Epidermal melanocyte (primary cell): ENCODE data around the gene VEPH1.
"Not testable (repeated sequence)": the region's sequence is repeated elsewhere in the genome, so short reads cannot be mapped to it uniquely, and the experiment has no call there.

Source experiments
- DNase-seq: peaks from one replicate; pipeline ENCODE4 v3.0.0; 2011; ENCODE audit warnings: low spot score; ENCODE audit not compliant: insufficient read length

Gene VEPH1

GRCh38 chr3:157350651-157351050, 152.6 kb downstream of the VEPH1 start:
- not testable (repeated sequence) for DNase-seq

DNA sequence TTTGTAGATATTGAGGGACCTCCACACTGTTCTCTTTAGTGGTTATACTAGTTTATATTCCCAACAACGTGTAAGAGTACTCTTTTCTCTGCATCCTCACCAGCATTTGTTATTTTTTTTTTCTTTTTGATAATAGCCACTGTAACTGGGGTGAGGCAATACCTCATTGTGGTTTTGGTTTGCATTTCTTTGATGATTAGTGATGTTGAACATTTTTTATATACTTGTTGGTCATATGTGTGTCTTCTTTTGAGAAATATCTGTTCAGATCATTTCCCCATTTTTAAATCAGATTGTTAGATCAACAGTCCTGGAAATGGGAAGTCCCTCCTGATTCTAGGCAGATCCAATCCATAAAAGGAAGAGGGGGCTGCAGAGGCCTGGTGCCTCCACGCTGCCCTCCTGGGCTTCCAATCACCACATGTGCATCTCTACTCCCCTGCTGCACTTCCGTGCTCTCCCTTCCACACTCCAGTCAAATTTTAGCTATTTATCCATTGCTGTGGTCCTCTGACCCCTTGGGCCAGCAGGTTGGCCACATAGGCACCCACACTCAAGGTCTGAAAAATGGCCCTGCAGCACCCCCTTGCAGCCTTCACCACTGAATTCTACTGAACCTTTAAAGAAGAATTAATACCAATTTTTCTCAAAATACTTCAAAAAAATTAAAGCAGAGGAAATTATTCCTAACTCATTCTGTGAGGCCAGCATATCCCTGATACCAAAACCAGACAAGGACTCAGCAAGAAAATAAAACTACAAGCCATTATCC, 154.7 kb downstream of the VEPH1 start:
- DNase-seq: not testable (repeated sequence)

DNA sequence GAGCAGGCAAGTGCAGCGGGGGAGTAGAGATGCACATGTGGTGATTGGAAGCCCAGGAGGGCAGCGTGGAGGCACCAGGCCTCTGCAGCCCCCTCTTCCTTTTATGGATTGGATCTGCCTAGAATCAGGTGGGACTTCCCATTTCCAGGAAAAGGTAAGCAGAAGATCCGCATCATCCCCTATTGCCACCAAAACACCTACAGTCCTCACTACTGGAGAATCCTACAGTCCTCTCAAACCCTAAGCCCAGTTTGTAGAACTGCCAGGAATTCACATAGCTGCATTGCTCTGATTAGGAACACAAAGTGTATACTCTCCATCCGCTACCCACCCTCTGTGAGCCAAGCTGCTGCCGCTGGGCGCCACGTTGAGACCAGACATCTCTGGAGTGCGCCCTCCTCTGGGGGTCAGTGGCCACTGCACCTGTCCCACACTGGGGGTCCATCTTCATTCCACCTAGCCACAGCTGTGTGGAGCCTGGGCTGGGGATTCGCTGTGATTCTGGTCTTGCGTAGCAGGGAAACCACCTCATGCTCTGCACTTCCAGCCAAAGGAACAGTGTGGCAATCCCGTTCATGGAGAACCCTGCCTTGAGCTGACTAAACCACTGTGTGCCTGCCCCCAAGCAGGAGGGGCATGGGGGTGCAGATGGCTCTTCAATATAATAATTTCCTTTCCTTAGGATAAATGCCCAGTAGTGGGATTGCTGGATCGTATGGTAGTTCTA, 155.5 kb downstream of the VEPH1 start:
- DNase-seq: no peak

GRCh38 chr3:157336252-157337009, 166.8 kb downstream of the VEPH1 start:
- no peak for DNase-seq

DNA sequence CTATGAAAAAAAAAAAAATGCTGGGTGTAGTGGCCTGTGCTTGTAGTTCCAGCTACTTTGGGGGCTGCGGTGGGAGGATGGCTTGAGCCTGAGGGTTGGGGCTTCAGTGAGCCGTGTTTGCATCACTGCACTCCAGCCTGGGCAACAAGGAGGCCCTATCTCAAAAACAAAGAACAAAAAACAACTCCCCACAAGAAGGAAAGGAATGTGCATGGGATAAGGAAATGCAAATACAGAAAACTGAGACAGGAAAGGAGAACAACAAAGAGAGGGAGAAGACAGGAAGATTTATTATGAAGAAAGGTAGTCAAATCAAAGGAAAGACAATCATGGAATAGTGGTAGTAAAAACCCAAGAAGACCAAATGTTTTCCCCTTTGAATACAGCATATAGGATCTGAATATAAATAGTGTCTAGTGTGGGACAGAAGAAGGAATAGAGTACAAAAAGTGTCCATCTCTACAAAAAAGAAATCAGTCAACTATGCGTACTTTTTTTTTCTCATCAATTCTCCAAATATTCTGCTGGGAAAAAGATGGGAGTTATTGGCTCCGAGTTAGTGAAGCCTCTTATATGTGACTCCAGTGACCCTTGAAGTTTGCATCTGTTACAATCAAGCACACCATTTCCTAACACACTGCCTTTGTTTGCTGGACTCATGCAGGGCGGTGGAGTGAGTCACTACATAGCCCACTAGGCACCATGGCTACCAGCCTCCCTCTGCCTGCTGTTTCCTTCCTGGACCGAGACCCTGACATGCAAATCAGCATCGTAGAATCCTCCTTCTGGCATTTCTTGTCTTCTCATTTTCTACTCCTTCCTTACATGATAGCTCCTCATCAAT, 167.8 kb downstream of the VEPH1 start:
- no peak for DNase-seq

DNA sequence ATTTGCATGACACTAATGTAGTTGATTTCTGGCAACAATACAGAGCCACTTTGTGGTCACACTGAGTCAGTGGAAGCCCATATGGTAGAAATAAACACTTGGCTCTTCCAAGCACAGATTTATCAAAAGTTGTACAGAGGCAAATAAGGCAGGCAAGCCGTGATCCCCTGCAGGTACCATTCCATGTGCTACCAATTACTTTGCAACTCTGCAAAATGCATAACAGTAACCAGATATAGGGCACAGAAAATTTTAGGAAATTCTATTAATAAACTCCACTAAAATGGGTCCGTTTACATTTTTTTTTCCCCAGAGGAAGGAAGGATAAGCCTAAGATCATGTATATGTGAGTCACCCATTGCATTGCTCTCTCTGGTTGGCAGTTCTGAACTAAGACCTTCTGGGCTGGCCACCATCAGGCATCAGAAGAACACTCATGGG, 169.6 kb downstream of the VEPH1 start:
- no peak for DNase-seq

- peak; percentile 42 for DNase-seq
Measured at GRCh38 chr3:157330206-157330605, 173.0 kb downstream of the VEPH1 start.

- DNase-seq: no peak
Measured at GRCh38 chr3:157329551-157329950, 173.7 kb downstream of the VEPH1 start.

GRCh38 chr3:157327837-157328236, 175.4 kb downstream of the VEPH1 start:
- no peak for DNase-seq

- no peak for DNase-seq
Measured at GRCh38 chr3:157327018-157327417, 176.2 kb downstream of the VEPH1 start.

DNA sequence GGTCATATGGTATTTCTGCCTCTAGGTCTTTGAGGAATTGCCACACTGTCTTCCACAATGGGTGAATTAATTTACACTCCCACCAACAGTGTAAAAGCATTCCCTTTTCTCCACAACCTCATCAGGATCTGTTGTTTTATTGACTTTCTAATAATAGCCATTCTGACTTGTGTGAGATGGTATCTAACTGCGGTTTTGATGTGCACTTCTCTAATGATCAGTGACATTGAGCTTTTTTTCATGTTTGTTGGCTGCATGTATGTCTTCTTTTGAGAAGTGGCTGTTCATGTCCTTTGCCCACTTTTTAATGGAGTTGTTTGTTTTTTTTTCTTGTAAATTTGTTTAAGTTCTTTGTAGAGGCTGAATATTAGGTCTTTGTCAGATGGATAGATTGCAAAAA, 178.3 kb downstream of the VEPH1 start:
- not testable (repeated sequence) for DNase-seq

- DNase-seq: no peak
Measured at GRCh38 chr3:157323360-157323759, 179.9 kb downstream of the VEPH1 start.

DNA sequence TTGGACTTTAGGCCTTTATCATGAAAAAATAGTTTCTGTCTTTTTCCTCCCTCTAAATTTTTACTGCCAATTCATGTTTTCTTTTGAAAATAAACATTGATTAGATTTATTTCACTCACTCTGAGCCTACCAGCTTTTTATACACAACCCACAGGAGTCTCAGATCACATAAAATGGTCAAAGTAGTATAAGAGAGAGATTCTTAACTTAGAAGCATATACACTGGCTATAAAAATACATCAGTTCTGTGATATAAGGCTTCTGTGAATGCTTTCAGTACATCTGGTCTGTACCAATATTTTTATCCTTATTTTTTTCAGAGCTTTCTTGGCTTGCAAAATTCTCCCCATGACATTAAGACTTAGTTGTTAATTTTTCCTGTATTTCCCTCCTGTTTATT, 183.5 kb downstream of the VEPH1 start:
- no peak for DNase-seq

- no peak for DNase-seq
Measured at GRCh38 chr3:157318639-157319288, 184.5 kb downstream of the VEPH1 start.

DNA sequence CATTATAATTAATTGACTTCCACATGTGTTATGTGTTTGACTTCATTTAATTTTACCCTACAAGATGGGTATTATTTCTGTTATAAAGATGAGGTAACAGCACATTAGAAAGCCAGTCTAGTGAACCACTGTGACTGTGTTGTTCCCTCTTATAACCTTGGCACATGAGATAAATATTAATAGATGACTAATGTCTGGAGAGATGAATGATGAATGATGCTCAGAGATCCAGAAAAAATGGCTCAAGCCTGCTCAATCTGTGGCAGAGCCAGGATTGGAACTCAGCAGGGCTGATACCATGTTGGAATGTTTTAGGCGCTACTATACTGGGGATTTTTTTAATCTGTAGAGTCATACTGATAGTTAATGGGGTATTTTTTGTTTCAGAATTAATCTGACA, 185.3 kb downstream of the VEPH1 start:
- DNase-seq: no peak

GRCh38 chr3:157313186-157313585, 190.0 kb downstream of the VEPH1 start:
- DNase-seq: no peak

DNA sequence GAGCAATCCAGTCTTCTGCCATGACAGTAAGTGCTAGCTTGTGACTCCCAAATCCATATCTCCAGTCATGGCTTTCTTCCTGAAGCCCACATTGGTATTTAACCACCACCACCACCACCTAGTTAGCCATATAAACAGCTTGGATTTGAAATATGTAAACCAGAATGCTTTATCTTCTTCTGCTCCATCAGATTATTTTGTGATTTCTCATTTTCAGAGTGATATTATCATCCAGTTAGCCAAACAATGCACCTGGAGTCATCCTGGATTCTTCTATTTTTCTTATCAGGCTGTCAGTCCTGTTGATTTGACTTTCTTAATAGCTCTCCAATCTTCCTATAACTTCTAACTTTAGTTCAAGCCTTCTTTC, 190.9 kb downstream of the VEPH1 start:
- no peak for DNase-seq

GRCh38 chr3:157311633-157312375, 191.4 kb downstream of the VEPH1 start:
- no peak for DNase-seq

DNA sequence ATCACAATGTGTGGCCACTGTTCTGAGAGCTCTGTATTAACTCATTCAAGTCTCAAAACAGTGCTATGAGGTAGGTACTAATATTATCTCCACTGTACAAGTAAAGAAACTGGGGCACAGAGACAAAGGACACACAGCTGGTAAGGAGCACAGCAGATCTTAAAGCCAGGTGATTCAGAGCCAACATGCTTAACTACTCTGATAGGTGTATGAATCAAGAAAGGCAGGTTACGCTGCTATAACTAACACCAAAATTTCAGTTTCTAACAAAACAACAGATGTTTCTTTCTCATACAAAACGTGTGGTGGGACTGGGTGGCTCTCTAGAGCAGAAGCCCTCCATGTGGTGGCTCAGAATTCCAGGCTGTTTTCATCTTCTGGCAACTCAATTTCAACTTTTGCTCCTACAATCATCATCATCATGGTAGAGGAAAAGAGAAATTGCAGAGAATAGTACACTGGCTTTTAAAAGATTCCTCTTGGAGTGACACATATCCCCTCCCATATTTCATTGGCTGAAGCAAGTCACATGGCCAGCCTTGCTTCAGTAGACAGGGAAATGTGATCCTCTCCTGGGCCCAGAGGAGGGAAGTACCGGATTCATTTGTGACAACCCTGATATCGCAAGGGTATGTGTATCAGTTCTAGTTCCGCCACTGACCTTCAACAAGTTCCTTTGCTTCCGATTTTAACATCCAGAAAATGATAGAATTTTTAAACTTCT, 192.7 kb downstream of the VEPH1 start:
- DNase-seq: no peak
